ENCODE results near the gene PARN.
"Not testable (repeated sequence)": the region's sequence is repeated elsewhere in the genome, so short reads cannot be mapped to it uniquely, and the experiment has no call there.

PARN gene

GRCh38 chr16:14629919-14630619 lies at the start of gene PARN:
Gene PARN, minus strand, starts transcription at chr16:14630260. Its CDS starts 135 bp downstream, at chr16:14630125.
- peak; percentile 80 for DNase-seq

- DNase-seq, result no peak
These were observed 48.9 kb upstream of the PARN start for GRCh38 chr16:14678748-14679497.

- DNase-seq, result no peak
These were observed 47.6 kb upstream of the PARN start for GRCh38 chr16:14677627-14678026.

GRCh38 chr16:14676633-14677032 lies 46.6 kb upstream of the PARN start:
- DNase-seq, result no peak

- no peak for DNase-seq
These were observed 42.4 kb upstream of the PARN start for GRCh38 chr16:14672403-14672971.

GRCh38 chr16:14669776-14670175 lies 39.7 kb upstream of the PARN start:
- no peak for DNase-seq

GRCh38 chr16:14668556-14669223 lies 38.6 kb upstream of the PARN start:
- no peak for DNase-seq

GRCh38 chr16:14667347-14668266 lies 37.5 kb upstream of the PARN start:
- DNase-seq, result no peak

- no peak for DNase-seq
These were observed 28.0 kb upstream of the PARN start for GRCh38 chr16:14658063-14658462.

- DNase-seq, result no peak
These were observed 22.7 kb upstream of the PARN start for GRCh38 chr16:14652726-14653125.

GRCh38 chr16:14650629-14651028 lies 20.6 kb upstream of the PARN start:
- no peak for DNase-seq

GRCh38 chr16:14649816-14650215 lies 19.8 kb upstream of the PARN start:
- no peak for DNase-seq

GRCh38 chr16:14641926-14642325 lies 11.9 kb upstream of the PARN start:
- no peak for DNase-seq

GRCh38 chr16:14641206-14641605 lies 11.1 kb upstream of the PARN start:
- no peak for DNase-seq

GRCh38 chr16:14640538-14640937 lies 10.5 kb upstream of the PARN start:
- DNase-seq, result no peak

GRCh38 chr16:14636951-14637240 lies 6.8 kb upstream of the PARN start:
- DNase-seq, result not testable (repeated sequence)

GRCh38 chr16:14636179-14636950 lies 6.3 kb upstream of the PARN start:
- DNase-seq, result not testable (repeated sequence)

- DNase-seq, result no peak
These were observed 5.5 kb upstream of the PARN start for GRCh38 chr16:14635395-14636165.

- DNase-seq, result no peak
These were observed 4.3 kb upstream of the PARN start for GRCh38 chr16:14634389-14634725.

- DNase-seq, result peak; percentile 63
These were observed 2.9 kb upstream of the PARN start, which contains the start of gene BFAR for GRCh38 chr16:14632693-14633569. Gene BFAR, plus strand, starts transcription at chr16:14632951. Its CDS starts 11,396 bp downstream, at chr16:14644347.
